GM18507 (cell line): ENCODE measurements around the gene FSD1.
A peak's percentile ranks its signal among the peaks of the same experiment; 100 is the strongest.
"Not testable (repeated sequence)": the region's sequence is repeated elsewhere in the genome, so short reads cannot be mapped to it uniquely, and the experiment has no call there.

Experiments used
- DNase-seq: peaks from one replicate; pipeline ENCODE4 v3.0.0; 2011; ENCODE audit warnings: low read depth; ENCODE audit not compliant: insufficient read length; ENCODE audit errors: extremely low spot score
- FAIRE-seq: peaks from 2 replicates; lab custom pipeline; 2011; peaks lifted over from hg19 to GRCh38; lab: Jason Lieb, UNC

FSD1 gene

DNA sequence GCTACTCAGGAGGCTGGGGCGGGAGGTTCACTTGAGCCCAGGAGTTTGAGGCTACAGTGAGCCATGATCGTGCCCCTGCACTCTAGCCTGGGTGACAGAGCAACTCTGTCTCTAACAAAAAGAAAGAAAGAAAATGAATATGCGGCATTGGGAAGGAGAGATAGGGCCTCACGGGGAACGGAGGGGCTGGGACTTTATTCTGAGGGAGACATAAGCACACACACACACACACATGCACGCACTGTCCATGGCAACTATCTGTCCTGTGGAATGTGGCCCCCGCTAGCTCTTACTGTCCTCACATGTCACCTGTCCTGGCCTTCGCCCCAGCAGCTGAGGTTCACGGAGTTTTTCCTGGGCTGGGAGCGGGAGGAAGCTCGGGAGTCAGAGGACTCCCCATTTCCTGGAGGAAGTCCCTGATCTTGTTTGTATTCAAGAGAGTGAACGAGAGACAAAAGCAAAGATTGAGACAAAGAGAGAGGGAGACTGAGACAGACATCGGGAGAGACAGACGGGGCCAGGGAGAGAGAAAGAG is 33.6 kb downstream of the FSD1 start:
- FAIRE-seq (peak; percentile 42), DNase-seq (no peak)

DNA sequence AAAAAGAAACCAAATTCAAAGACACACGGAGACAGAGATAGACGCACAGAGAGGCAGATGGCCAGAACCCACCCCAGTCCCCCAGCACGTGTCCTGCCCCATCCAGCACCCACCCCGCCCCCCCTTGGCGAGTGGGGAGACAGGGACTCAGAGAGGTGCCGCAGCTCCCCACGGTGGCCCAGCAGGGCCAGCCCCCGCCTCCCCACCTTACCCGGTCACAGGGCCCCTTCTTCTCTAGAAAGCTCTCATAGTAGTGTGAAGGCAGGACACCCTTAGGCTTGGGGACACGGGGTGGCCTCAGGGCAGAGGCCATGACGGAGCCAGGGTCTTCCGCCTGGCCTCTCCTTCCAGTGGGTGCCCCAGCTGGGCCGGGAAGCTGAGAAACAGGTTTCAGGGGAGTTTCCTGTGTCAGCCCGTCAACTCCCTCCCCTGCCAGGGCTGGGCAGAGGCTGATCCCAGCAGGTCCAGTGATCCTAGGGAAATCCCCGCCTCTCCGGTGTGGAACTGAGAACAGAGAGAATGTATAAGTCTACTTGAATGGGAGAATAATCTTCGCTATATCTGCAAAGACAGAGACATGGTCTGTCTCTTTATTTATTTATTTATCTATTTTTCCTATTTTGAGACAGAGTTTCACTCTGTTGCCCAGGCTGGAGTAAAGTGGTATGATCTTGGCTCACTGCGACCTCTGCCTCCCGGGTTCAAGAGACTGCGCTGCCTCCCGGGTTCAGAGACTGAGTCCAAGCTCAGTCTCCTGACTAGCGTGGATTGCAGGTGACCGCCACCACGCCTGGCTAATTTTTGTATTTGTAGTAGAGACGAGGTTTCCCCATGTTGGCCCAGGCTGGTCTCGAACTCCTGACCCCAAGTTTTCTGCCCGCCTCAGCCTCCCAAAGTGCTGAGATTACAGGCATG is 34.3 kb downstream of the FSD1 start, which contains the start of gene STAP2:
Gene STAP2 (minus strand): TSS at position 387 of the 915 bp plus-strand sequence. CDS start 74 bp downstream, at position 313.
- no peak for DNase-seq
- no peak for FAIRE-seq

DNA sequence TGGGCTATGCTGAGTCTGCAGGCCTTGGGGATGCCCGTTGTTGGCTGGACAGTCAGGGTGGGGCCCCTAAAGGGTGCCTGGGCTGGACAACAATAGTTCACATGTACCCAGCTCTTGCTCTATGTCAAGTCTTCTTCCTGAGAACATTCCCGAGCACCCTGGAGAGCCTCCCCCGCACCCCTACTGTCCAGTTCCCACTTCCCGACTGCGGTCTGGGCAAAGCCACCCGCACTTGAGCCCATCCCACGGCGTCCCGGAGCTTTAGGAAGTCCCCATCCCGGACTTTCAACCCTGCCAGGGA is 37.9 kb downstream of the FSD1 start:
- DNase-seq (no peak), FAIRE-seq (no peak)

DNA sequence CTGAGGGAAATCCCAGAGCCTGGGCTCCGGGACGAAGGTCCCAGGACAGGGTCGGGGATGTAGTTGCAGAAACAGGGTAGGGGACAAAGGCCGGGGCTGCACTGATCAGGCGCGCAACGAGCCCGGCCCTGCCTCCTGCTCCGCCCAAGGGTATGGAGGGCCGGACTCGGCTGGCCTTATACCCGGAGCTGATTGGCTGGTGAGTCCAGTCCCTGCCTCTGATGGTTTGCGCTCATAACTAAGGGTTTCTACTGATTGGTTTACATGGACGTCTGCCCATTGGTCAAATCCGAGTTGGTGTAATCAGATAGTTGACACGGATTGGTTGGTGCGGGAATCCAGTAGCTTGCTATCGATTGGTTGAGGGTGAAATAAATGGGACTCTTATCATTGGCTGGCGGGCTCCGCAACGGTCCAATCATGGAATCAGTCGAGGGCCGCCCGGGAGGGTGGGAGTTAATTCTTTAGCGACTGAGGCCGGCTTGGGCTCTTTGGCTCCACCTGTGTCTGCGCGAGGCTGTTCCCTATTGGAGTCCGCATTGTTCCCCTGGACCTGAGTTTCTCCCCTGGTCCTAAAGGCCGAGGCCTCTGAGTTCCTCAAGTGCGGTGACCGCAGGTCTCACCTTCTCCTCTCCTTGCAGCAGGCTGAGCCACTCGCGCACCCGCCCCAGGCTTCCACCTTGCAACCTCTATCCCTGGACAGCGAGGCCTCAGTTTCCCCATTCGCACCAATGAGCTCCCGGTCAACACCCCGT is 38.4 kb downstream of the FSD1 start:
- DNase-seq (peak; percentile 84), FAIRE-seq (peak; percentile 99)

DNA sequence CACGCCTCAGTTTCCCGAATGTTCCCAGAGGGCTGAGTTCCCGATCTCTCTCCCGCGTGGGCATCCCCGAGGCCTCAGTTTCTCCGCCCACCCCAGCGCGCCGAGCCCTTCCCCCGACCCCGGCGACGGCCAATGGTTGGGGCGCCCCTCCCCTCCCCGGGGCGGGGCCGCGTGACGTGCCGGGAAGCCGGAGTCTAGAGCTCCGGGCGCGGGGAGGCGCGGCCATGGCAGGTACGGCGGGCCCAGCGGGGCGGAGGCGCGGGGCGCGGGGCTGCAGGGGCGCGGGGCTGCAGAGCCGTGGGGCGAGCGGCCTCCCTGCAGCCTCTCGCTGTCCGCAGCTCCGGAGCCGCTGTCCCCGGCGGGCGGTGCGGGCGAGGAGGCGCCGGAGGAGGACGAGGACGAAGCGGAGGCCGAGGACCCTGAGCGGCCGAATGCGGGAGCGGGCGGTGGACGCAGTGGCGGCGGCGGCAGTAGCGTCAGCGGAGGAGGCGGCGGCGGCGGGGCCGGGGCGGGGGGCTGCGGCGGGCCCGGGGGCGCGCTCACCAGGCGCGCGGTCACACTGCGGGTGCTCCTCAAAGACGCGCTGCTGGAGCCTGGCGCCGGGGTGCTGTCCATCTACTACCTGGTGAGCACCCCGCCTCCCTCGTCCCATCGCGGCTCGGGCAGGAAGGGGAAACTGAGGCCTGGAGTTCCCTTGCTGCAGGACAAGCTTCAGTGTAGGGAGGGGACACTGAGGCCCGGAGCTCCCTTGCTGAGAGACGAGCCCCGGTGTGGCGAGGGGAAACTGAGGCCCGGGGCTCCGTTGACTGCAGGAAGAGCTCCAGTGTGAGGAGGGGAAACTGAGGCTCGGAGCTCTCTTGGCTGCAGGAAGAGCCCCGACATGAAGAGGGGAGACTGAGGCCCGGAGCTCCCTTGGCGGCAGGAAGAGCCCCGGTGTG is 39.2 kb downstream of the FSD1 start, which contains the start of gene MPND:
Gene MPND (plus strand): TSS at position 193 of the 938 bp plus-strand sequence. CDS start 32 bp downstream, at position 225.
- peak; percentile 68 for DNase-seq
- peak; percentile 85 for FAIRE-seq

DNA sequence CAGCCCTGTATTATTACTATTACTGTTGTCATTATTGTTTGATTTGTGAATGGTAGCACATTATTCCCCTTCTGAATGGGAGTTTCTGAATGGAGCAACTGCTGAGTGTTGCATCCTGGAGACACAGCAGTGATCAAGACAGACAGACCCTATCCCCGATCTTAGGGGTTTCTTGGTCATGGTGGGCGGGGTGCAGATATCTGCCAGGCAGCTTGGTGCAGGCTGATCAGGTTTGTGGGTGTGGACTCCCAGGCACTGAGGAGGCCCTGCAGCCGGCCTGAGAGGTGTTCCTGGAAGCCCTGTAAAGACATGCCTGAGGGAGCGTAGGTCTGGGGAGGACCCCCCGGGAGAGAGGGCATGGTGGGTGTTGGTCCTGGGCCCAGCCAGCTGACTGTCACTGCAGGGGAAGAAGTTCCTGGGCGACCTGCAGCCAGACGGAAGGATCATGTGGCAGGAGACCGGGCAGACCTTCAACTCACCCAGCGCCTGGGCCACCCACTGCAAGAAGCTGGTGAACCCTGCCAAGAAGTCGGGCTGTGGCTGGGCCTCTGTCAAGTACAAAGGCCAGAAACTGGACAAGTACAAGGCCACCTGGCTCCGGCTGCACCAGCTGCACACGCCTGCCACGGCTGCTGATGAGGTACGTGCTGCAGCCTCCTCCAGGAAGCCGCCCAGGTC is 41.1 kb downstream of the FSD1 start:
- FAIRE-seq: no peak
- no peak for DNase-seq

DNA sequence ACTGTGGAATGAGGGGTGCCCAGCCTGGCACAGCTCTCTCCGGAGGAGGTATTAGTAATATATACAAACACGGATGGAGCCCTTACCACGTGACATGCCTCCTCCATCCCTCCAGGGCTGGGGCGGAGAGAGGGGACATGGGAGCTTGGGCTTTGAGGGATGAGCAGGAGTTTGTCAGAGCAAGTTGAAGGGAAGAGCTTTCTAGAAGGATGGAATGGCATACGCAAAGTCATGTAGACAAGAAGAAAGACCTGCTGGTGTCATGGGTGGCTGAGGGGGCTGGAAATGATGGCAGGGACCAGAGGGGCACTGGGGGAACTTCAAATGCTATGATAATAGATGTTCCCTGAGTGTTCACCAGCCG is 41.6 kb downstream of the FSD1 start:
- no peak for FAIRE-seq
- no peak for DNase-seq

DNA sequence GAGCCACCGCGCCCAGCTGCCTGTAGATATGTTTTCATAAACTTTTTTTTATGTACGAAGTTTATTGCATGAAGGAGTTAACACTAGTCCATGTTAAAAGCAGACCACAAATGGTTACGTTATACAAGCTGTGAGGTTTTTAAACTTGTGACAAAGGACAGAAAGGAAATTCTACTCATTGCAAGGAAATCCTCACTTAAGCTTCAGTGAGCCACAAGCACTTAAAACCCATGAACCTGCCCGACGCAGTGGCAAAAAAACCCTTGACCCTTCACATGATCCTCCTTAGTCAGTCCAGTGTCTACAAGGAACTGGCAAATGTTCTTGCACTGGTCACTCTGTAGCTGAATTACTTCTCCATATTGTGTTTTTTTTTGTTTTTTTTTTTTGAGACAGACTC is 43.1 kb downstream of the FSD1 start:
- FAIRE-seq (no peak), DNase-seq (no peak)

DNA sequence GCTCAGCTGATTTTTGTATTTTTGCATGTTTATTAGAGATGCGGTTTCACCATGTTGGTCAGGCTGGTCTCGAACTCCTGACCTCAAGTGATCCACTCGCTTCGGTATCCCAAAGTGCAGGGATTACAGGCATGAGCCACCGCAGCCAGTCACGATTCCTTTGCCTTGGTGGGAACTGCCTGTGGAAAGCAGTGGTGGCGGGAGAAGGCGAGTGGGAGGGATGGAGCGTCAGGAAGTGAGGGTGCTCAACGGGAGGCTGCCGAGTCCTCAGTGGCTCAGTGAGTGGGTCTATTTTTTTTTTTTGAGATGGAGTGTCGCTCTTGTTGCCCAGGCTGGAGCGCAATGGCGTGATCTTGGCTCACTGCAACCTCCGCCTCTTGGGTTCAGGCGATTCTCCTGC is 44.8 kb downstream of the FSD1 start:
- not testable (repeated sequence) for FAIRE-seq, DNase-seq

DNA sequence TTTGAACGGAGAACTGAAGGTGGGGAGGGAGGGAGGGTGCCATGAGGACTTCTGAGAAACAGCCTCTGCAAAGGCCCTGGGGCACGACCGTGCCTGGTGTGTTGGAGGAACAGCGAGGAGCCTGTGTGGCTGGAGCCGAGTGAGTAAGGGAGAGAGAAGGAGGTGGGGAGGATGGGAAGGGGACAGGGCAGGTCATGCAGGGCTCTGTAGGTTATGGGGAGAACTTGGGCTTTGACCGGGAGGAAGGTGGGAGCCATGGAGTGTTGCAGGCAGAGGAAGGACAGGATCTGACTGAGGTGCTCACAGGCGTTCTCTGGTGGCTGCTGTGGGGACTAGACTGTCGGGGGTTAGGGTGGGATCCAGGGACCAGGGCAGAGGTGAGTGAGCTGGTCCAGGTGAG is 45.7 kb downstream of the FSD1 start:
- no peak for DNase-seq
- no peak for FAIRE-seq

DNA sequence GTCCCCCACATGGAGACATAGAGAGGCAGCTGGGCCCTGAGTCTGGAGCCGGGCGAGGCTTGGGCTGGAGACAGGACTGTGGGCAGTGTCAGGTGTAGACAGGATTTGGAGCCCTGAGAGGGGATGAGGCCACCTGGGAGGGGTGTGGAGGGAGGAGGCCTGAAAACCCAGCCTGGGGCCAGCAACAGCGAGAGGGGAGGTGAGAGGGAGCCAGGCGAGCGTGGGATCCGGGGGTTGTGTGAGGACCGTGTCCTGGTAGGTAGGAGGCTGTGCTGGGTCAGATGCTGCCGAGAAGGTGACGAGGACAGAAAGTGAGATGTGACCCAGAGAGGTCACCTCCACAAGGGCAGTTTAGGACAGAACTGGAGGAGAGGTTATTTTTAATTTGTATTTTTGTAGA is 46.3 kb downstream of the FSD1 start:
- no peak for FAIRE-seq
- DNase-seq: no peak

DNA sequence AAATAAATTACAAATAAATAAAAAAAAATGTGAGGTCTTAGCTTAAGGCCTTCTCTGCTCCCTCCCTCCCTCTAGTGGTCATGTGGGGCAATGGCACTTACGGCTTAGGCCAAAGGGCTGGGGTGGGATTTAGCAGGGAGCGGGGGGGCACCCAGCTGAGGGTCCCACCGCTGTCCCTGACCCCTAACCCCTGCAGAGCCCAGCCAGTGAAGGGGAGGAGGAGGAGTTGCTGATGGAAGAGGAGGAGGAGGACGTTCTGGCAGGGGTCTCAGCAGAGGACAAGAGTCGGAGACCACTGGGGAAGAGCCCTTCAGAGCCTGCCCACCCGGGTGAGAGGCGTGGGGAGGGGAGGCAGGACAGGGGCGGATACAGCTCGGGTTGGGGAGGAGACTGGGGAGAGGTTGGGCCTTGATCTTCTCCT is 48.3 kb downstream of the FSD1 start:
- no peak for FAIRE-seq

DNA sequence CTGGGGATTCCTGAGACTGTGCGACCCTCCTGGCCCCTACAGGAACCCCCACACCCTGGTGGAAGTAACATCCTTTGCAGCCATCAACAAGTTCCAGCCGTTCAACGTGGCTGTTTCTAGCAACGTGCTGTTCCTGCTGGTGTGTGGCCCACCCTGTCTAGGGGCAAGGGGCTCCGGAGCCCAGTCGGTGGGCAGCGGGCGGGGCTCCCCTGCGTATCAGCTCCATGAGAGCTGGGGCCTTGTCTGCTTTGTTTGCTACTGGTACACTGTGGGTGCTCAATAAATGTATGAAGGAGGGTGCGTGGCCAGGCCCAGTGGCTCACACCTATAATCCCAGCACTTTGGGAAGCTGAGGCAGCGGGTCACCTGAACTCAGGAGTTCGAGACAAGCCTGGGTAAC is 49.9 kb downstream of the FSD1 start:
- DNase-seq (no peak), FAIRE-seq (no peak)

More for the DNA sequence above, 48.3 kb downstream of the FSD1 start:
- DNase-seq: no peak

DNA sequence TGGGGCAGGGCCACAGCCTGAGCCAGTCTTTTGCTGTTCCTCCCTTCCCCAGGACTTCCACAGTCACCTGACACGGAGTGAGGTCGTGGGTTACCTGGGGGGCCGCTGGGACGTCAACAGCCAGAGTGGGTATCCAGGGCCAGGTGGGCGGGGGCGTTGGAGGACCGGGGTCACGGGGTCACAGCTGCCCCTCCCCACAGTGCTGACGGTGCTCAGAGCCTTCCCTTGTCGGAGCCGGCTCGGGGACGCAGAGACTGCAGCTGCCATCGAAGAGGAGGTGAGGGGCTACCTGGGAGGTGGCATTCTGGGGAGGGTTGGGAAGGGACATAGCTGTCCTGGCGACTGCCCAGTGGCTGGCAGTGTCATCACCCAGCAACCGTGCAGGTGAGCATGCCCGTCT is 50.5 kb downstream of the FSD1 start:
- FAIRE-seq: no peak

DNA sequence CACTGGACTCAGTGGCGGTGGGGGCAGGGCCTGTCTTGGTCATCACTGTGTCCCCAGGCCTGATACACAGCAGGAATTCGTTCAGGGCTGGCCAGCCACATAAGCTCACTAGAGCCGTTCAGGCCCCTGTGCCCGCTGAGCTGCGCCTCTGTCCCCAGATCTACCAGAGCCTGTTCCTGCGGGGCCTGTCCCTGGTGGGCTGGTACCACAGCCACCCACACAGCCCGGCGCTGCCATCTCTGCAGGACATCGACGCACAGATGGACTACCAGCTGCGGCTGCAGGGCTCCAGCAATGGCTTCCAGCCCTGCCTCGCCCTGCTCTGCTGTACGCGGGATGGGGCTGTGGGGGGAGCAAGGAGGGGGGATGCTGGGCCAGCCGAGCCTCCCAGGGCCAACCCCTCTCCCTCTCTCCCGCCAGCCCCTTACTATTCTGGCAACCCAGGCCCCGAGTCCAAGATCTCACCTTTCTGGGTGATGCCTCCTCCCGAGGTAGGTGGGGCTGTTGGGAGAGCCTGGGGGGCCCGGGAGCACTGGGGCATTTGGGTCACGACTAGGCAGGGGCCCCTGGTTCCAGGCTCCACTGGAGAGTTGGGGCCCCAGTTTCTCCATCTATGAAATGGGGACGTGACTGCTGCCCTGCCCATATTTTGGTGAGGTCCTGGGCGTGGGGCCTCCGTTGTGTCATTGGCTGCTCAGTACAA is 52.8 kb downstream of the FSD1 start:
- FAIRE-seq: no peak
- DNase-seq: no peak

More for the DNA sequence above, 50.5 kb downstream of the FSD1 start:
- DNase-seq: no peak

DNA sequence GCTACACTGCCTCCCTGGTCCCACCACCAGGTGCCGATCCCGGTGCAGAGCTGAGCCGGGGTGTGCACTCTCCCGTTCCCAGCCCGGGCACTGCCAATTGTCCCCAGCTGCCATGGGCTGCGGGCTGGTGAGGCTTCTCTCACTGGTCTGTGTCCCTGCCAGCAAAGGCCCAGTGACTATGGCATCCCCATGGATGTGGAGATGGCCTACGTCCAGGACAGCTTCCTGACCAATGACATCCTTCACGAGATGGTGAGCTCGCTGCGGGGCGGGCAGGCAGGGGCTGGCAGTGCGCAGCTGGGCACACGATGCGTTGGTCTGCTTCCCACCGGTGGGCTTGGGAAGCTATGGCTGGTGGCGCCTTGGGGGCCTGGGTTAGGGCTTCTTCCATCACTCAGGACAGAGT is 53.5 kb downstream of the FSD1 start:
- FAIRE-seq (no peak), DNase-seq (no peak)

DNA sequence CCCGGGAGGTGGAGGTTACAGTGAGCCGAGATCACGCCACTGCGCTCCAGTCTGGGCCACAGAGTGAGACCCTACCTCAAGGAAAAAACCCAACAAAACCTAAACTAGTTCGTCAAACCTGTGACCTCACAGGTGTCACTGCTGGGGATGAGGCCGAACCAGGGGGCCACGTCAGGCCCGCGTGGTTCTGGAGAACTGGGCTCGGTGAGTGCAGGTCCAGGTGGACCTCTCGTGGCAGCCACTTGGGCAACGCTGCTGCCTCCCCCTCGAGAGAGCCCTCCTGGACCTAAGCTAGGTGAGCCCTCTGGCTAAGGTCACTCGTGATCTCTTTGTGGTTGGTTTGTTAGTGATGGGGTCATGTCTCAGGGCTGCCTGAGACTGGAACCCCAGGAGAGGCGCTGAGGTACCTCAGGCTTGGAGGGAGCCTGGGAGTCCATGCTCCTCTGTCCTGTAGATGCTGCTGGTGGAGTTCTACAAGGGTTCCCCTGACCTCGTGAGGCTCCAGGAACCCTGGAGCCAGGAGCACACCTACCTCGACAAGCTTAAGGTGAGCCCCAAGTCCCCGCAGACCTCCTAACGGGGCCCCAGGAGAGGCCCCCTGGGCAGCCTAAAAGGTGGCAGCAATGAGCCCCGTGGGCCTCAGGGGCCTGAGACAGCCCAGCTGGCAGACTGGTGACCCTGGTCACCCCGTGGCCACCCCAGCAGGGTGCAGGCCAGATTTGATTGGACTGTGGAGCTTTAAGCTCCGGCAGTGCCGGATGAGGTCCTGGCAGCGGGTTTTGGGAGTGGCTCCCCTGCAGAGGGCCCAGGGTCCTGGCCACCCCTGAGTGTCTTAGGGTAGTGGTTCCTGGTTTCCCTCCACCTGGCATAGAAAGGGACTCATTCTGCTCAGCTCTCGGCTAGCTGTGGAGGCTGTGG is 54.6 kb downstream of the FSD1 start:
- DNase-seq: no peak

More for the DNA sequence above, 54.6 kb downstream of the FSD1 start:
- FAIRE-seq: no peak
